Upper lobe of right lung (tissue), 1 donor: ENCODE measurements around the gene TPO. TPM values are rescaled to one million over a fixed set of nuclear protein-coding genes. Genes with fewer than 3 reads are reported as not detected.
"Not testable (repeated sequence)": the region's sequence is repeated elsewhere in the genome, so short reads cannot be mapped to it uniquely, and the experiment has no call there.

Experiments
- ATAC-seq: fragments of 200-7000 bp; cut with Tn5 transposase; one replicate; pipeline ENCODE4 v1.9.1; 2020; ENCODE audit warnings: mild to moderate bottlenecking, moderate library complexity
- DNase-seq: peaks from one replicate; pipeline ENCODE4 v3.0.0-alpha.2; 2020
- H3K27ac ChIP-seq: fragments of 200-600 bp; one replicate; pipeline ENCODE4 v1.8.0; 2022
- H3K27me3 ChIP-seq: fragments of 200-600 bp; one replicate; pipeline ENCODE4 v1.8.0; 2022; ENCODE audit warnings: mild to moderate bottlenecking
- H3K36me3 ChIP-seq: fragments of 200-600 bp; one replicate; pipeline ENCODE4 v1.8.0; 2022
- H3K4me1 ChIP-seq: fragments of 200-600 bp; one replicate; pipeline ENCODE4 v1.8.0; 2022
- H3K4me3 ChIP-seq: fragments of 200-600 bp; one replicate; pipeline ENCODE4 v1.8.0; 2022; ENCODE audit warnings: mild to moderate bottlenecking
- H3K9me3 ChIP-seq: fragments of 200-600 bp; one replicate; pipeline ENCODE4 v1.8.0; 2022
- CTCF ChIP-seq: fragments of 200-600 bp; IDR thresholded peaks from one replicate; pipeline ENCODE4 v1.8.0; 2022; ENCODE audit warnings: antibody characterized with exemption
- intact Hi-C: fragments of 100-400 bp; cut with DNase I; formaldehyde crosslinking; loops from one replicate; pipeline ENCODE4 v1.11.0; 2022
- total RNA-seq: library from RNA; stranded (reverse); fragmentation: NEBNext Ultra II Directional; extraction: Animal tissue kit (Norgen Biotek cat#: 25700); gene quantifications from one replicate; pipeline ENCODE4 v1.2.1, GENCODE V29; 2021
- donor health status: DM: no; HTN: yes; CAD: no; lungs with severe emphysema.

TPO gene
- total RNA-seq, 1 donor from 2014 or later = not detected

GRCh38 chr2:1381644-1382043 is 31.6 kb upstream of the TPO start:
- no peak for ATAC-seq
- Histone ChIP-seq H3K4me1 (no peaks in the 10 kb centered on the region), H3K4me3 (no peak overlapping the region), H3K27me3 (no peaks in the 10 kb centered on the region), H3K36me3 (no peaks in the 10 kb centered on the region), H3K9me3 (no peaks in the 10 kb centered on the region), H3K27ac (no peak overlapping the region)
- DNase-seq = no peak
- intact Hi-C loops = no loop called here
- TF ChIP-seq CTCF = no peak

- ATAC-seq, H3K36me3 ChIP-seq, H3K27me3 ChIP-seq, H3K4me1 ChIP-seq, H3K9me3 ChIP-seq, intact Hi-C loops, DNase-seq, H3K27ac ChIP-seq, H3K4me3 ChIP-seq: not testable (repeated sequence)
These were observed 25.1 kb upstream of the TPO start for GRCh38 chr2:1387954-1388725.

DNA sequence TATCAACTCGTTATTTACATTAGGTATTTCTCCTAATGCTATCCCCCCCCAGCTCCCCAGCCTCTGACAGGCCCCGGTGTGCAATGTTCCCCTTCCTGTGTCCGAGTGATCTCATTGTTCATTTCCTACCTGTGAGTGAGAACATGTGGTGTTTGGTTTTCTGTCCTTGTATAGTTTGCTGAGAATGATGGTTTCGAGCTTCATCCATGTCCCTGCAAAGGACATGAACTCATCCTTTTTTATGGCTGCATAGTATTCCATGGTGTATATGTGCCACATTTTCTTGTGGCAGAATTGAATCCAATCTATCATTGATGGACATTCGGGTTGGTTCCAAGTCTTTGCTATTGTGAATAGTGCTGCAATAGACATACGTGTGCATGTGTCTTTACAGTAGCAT is 23.1 kb upstream of the TPO start:
- H3K27me3 ChIP-seq, H3K4me3 ChIP-seq, ATAC-seq, H3K9me3 ChIP-seq, H3K36me3 ChIP-seq, DNase-seq, H3K27ac ChIP-seq, H3K4me1 ChIP-seq, intact Hi-C loops: not testable (repeated sequence)

DNA sequence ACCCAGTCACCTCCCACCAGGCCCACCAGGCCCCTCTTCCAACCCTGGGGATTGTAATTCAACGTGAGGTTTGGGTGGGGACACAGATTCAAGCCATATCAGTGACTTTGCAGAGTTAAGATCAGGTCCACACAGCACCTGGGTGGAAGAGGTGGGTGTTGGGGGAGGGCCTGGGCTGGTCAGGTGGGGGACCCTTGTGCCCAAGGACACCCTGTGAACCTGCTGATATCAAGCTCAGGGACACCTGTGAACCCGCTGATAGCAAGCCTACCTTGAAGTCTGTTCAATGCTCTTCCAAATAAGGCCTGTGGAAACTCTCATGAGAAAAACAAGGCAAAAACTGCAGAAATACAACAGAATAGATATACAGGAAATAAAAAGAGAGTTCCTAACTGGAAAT is 19.9 kb upstream of the TPO start:
- Histone ChIP-seq H3K27ac (no peak overlapping the region), H3K4me1 (no peaks in the 10 kb centered on the region), H3K9me3 (no peaks in the 10 kb centered on the region), H3K36me3 (no peaks in the 10 kb centered on the region), H3K4me3 (no peak overlapping the region), H3K27me3 (no peaks in the 10 kb centered on the region)
- DNase-seq (no peak), ATAC-seq (no peak)
- TF ChIP-seq CTCF = no peak
- intact Hi-C loops = no loop called here

DNA sequence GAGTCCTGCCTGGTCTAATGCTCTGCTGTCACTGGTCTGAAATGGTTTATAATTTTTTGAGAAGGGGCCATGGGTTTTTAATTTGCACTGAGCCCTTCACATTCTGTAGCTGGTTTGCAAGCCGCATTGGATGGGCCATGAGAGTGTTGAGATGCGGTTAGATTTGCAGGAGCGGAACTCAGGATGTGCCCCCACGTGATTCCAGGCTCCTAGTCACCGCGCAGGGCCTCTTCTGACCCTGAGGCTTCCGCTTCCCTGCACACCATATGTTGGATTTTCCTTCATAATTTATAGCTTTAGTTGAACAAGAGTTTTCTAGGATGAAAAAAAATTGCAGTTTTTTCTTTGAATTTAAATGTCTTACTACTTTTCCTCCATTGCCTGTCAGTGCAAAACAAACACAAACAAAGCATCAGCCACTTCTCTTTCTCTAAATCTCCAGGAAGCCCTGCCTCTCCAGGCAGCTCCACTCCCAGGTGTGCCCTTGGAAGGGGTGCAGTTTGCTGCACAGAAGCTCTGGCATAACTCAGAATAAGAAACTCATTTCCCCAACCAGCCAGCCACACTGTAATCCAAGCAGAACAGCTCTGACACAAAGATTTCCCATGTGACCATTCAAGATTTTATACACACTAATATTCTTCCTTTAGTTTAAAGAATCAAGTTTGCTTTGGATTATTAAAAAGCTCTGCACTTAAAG is 18.4 kb upstream of the TPO start:
- no peak for DNase-seq
- intact Hi-C loops = no loop called here
- TF ChIP-seq CTCF = no peak
- no peak for ATAC-seq
- Histone ChIP-seq H3K4me3 (no peak overlapping the region), H3K4me1 (no peaks in the 10 kb centered on the region), H3K9me3 (no peaks in the 10 kb centered on the region), H3K27ac (no peak overlapping the region), H3K27me3 (no peaks in the 10 kb centered on the region), H3K36me3 (no peaks in the 10 kb centered on the region)

DNA sequence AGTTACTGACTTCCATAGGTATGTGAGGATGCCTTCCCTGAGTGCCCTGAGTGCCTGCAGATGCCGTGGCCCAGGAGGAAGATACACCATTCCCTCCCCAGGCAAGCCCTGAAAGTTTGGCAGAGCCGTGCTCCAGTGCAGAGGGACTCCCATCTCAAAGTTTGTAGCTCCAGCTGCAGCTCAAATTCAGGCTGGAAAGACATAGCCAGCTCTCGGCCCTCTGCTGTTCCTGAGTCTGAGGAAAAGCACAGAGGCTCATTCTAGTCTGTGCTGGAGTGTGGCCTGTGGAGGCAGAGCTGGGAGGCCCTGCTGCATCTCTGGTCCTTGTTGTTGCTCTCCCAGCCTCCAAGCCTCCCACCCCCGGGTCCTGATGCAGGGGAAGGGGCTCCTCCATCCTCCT is 15.9 kb upstream of the TPO start:
- no peak for ATAC-seq
- intact Hi-C loops = no loop called here
- H3K9me3 ChIP-seq = no peaks in the 10 kb centered on the region

More for the DNA sequence above, 15.9 kb upstream of the TPO start:
- no peak for DNase-seq
- Histone ChIP-seq H3K27me3 (no peaks in the 10 kb centered on the region), H3K4me1 (no peaks in the 10 kb centered on the region), H3K4me3 (no peak overlapping the region), H3K27ac (no peak overlapping the region), H3K36me3 (no peaks in the 10 kb centered on the region)
- TF ChIP-seq CTCF = no peak
